ENCODE measurements around the gene NF1.
"Not testable (repeated sequence)": the region's sequence is repeated elsewhere in the genome, so short reads cannot be mapped to it uniquely, and the experiment has no call there.

Gene NF1

DNA sequence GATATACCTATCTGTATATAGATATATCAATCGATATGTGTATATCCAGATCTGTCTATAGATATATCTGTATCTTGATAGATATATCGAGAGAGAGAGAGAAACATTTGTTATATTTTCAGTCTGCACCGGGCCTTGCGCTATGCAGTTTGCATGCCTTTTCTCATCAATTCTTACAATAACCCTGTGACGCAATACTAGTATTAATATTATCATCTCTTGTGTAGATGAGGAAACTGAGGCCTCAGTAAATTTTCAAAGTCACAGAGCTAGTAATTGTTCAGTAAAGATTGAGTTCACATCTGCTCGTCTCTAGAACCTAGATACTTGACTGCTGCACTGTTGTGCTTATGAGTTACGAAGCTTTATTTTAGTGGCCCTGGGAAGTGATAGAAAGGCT lies 77.6 kb downstream of the NF1 start:
- in situ Hi-C loops (cut with MboI; ENCODE audit: low sequenced_read_pairs), result no loop called here

DNA sequence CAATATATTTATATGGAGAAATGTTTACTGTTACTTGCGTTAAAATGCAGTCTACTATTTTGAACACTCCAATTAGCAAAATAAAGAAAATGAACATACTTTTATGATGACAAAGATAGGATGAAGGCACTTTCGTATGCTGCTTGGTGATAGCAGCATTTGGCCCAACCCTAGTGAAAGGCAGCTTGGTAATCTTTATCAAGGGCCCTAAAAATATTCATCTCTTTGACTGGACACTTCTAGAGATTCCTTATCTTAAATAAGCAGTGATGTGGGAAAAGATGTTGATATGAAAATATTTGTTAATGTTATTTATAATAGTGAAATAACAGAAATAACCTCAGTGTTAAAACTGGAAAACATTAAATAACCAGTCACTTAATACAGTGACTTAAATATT lies 79.4 kb downstream of the NF1 start:
- in situ Hi-C loops (cut with MboI; ENCODE audit: low sequenced_read_pairs), result no loop called here

DNA sequence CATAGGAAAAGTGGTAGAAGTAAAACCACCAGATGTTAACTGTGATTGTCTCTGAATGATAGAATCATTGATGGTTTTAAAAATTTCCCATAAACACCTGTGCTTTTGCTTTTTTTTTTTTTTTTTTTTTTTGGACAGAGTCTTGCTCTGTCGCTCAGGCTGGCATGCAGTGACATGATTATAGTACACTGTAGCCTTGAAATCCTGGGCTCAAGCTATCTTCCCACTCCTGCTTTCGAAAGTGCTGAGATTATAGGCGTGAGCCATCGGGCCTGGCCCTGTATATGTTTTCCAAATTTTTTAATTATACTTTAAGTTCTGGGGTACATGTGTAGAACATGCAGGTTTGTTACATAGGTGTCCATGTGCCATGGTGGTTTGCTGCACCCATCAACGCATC lies 80.5 kb downstream of the NF1 start:
- in situ Hi-C loops (cut with MboI; ENCODE audit: low sequenced_read_pairs), result no loop called here

DNA sequence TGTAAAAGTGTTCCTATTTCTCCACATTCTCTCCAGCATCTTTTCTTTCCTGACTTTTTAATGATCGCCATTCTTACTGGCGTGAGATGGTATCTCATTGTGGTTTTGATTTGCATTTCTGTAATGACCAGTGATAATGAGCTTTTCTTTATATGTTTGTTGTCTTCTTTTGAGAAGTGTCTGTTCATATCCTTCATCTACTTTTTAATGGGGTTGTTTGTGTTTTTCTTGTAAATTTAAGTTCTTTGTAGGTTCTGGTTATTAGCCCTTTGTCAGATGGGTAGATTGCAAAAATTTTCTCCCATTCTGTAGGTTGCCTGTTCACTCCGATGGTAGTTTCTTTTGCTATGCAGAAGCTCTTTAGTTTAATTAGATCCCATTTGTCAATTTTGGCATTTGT lies 81.4 kb downstream of the NF1 start:
- in situ Hi-C loops (cut with MboI; ENCODE audit: low sequenced_read_pairs), result not testable (repeated sequence)

DNA sequence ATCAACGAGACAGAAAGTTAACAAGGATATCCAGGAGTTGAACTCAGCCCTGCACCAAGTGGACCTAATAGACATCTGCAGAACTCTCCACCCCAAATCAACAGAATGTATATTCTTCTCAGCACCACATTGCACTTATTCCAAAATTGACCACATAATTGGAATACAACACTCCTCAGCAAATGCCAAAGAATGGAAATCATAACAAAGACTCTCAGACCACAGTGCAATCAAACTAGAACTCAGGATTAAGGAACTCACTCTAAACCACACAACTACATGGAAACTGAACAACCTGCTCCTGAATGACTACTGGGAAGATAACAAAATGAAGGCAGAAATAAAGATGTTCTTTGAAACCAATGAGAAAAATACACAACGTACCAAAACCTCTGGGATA lies 84.2 kb downstream of the NF1 start:
- in situ Hi-C loops (cut with MboI; ENCODE audit: low sequenced_read_pairs), result not testable (repeated sequence)

DNA sequence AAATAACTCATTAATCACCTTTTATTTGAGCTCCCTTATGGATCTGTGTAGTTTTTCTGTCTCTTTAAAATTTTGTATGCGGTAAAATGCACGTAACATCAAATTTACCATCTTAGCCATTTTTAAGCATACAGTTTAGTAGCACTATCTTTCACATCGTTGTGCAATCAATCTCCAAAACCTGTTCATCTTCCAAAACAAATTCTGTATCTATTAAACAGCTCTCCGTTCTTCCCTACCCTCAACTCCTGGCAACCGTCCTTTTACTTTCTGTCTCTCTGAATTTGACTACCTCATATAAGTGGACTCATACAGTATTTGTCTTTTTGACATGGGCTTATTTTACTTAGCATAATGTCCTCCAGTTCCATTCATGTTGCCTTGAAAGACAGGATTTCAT lies 100.5 kb downstream of the NF1 start:
- in situ Hi-C loops (cut with MboI; ENCODE audit: low sequenced_read_pairs), result no loop called here

DNA sequence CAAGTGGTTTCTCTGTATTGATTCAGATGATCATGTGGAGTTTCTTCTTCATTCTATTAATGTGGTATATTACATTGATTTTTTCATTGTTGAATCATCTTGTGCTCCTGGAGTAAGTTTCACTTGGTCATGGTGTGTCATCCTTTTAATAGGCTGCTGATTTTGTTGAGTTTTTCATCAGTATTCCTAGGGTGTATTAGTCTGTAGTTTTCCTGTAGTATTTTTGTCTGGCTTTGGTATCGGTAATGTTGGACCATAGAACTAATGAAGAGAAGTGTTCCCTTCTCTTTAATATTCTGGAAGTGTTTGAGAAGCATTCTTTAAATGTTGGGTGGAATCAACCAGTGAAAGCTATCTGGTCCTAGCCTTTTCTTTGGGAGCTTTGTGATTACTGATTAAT lies 103.2 kb downstream of the NF1 start:
- in situ Hi-C loops (cut with MboI; ENCODE audit: low sequenced_read_pairs), result no loop called here

DNA sequence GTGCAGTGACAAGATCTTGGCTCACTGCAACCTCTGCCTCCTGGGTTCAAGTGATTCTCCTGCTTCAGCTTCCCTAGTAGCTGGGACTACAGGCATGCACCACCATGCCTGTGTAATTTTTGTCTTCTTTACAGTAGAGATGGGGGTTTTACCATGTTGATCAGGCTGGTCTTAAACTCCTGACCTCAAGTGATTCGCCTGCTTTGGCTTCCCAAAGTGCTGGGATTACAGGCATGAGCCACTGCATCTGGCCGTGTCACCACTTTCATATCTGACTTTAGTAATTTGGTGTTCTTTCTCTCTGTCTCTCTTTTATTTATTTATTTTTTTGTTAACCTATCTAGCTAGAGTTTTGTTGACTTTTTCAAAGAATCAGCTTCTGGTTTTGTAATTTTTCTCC lies 103.9 kb downstream of the NF1 start:
- in situ Hi-C loops (cut with MboI; ENCODE audit: low sequenced_read_pairs), result not testable (repeated sequence)

DNA sequence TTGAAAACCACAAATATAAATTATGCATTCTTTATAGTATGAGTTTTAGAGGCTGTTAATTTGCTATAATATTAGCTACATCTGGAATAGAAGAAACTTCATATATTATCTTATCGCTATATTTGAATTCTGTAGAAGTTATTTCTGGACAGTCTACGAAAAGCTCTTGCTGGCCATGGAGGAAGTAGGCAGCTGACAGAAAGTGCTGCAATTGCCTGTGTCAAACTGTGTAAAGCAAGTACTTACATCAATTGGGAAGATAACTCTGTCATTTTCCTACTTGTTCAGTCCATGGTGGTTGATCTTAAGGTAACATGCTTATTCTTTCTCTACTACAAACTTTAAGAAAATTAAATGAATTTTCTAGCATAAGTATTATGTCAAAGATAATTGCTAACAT lies 105.5 kb downstream of the NF1 start:
- in situ Hi-C loops (cut with MboI; ENCODE audit: low sequenced_read_pairs), result no loop called here

DNA sequence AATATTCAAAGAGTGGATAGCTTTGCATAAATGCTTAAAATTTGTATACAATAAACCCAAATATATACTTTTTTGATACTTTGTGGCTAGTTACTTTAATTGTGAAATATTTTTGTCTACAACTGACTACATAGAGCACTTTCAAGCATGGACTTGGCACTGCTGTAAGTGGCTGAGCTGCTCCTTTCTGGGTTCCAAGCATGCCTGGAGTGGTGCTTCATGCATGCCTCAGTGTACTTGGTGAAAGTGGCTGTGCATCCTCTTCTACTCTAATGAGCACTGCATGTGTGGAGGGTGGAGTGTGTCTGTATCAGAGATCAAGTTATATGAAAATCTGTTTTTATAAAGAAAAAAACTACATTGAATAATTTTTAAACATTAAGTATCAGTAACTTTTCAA lies 108.2 kb downstream of the NF1 start:
- in situ Hi-C loops (cut with MboI; ENCODE audit: low sequenced_read_pairs), result no loop called here

DNA sequence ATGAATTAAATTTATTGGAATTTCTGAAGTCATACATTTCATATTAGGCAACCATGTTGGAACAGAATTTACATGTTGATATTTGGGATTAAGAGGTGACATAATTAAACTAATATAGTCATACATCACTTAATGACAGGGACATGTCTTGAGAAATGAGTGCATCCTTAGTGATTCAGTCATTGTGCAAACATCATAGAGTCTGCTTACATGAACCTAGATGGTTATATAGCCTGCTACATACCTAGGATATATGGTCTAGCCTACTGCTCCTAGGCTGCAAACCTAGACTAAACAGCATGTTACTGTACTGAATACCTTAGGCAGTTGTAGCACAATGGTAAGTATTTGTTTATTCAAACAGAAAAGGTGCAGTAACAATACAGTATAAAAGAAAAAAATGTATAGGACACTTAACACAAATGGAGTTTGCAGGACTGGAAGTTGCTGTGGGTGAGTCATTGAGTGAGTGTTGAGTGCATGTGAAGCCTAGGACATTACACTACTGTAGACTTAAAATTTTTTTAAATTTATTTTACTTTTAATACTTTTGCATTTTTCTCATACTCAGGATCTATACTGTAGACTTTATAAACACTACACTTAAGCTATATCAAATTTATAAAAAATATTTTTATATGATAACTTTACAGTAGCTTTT lies 116.7 kb downstream of the NF1 start:
- in situ Hi-C loops (cut with MboI; ENCODE audit: low sequenced_read_pairs), result no loop called here

DNA sequence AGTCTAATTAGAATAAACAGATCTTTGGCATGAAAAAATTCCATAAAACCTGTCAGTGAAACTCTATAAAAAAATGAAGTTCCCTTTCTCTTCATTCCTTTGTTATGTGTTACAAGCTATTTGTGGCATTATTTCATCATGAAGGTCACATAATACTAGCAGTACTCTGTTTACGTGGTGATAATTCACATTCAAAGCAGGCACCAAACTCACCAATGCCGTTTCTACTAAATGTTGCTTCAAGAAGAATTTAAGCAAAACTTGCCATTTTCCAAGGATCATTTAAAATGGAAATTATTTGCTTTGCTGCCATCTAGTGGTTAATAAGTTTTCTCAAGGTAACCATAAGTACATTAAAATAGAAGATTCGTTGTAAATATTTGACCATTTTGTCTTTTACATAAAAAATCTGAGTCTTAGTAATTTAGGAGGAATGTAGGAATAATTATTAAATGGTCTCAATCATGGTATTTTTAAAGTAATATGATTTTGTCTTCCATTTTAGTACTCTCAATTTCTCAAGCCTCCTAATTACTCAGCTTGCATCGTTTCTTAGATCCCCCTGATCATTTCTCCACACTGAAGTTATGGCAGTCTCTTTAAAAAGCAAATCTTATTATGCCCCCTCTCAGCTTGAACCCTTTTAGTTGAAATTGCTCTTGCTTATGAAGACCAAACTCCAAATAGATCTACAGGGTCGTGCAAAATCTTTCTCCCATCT lies 121.4 kb downstream of the NF1 start:
- in situ Hi-C loops (cut with MboI; ENCODE audit: low sequenced_read_pairs), result no loop called here

DNA sequence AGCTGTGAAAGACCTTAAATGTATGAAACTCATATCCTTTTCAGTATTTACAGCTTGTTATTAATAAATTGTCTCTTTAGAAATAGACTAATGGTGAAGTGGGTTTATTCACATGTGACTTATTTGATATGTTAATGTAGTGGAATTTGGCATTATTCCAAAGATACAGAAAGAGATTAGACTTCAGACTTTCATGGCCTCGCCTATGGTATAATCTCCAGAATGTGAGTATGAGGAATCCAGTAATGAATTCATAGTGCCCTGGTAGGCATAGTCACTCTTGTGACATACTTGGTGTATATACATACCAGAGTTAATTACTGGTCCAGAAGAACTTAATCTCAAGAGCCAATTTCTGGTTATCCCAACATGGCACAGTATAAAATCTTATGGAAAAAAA lies 129.6 kb downstream of the NF1 start:
- in situ Hi-C loops (cut with MboI; ENCODE audit: low sequenced_read_pairs), result no loop called here

DNA sequence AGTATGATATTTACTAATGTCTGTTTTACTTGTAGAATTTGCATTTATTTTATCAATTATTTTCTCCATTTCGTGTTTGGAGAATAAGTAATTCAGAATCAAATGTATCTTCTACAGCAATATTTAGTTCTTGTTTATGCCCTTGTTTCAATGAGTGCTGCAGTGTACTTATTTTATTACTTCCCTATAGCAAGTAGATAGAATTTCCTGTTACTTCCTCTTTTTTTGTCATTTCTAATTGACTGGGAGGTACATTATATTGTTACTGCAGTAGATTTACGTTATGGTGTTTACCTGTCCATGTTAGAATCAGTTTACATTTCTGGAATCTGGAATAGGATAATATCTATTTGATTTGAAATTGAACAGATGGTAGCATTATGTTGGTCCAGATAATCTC lies 131.1 kb downstream of the NF1 start:
- in situ Hi-C loops (cut with MboI; ENCODE audit: low sequenced_read_pairs), result no loop called here

DNA sequence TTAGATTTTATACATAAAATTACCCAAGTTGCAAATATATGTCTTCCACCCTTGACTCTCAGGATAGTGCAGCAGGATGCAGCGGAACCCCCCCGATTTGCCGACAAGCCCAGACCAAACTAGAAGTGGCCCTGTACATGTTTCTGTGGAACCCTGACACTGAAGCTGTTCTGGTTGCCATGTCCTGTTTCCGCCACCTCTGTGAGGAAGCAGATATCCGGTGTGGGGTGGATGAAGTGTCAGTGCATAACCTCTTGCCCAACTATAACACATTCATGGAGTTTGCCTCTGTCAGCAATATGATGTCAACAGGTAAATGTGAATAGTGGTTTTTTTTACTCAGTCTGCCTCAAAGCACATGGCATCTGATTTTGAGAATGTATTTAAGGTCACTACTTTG lies 131.6 kb downstream of the NF1 start:
- in situ Hi-C loops (cut with MboI; ENCODE audit: low sequenced_read_pairs), result no loop called here

DNA sequence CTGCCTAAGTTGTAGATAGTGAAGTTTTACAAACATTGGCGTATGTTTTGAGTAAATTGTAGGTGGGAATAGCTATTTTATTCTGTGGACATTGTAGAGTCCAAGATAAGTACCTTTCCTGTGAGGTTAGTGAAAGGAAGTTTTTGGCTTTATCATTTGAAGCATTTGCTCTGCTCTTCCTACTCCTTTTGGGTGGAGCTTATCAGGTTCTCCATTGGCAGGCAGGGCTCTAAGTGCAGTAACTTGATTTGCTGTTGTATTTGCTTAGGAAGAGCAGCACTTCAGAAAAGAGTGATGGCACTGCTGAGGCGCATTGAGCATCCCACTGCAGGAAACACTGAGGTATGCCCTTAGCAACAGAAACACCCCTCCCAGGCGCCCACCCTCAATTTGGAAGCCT lies 132.2 kb downstream of the NF1 start:
- in situ Hi-C loops (cut with MboI; ENCODE audit: low sequenced_read_pairs), result no loop called here

DNA sequence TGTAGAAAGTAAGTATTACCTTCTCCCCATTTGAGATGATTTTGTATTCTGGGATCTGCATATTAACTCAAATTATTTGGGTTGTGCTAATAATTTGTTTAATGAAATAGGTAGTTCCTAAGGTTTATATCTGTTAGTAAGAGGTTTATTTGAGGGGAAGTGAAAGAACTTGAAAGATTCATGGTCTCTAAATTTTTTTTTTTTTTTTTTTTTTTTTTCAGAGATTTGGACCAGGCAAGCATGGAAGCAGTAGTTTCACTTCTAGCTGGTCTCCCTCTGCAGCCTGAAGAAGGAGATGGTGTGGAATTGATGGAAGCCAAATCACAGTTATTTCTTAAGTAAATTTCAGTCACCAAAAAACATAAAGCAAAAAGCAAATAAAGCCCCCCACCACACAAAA lies 137.1 kb downstream of the NF1 start:
- in situ Hi-C loops (cut with MboI; ENCODE audit: low sequenced_read_pairs), result no loop called here

DNA sequence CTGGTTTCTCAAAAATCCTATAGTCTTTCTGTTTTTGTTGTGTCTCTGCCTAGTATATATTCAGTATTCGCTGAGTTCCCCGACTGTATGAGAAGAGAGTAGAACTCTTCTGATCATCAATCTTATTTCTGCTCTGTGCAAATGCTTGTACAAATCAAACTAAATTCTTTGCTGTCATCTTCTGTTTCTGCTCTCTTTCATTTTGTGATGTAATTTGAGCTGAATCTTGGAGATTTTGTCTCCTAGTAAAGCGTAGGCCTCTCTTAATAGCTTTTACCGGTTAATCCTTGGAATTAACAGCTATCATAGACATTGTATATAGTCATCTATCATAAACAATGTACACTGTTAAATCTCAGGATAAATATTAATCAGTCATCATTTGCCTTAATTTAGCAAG lies 140.3 kb downstream of the NF1 start:
- in situ Hi-C loops (cut with MboI; ENCODE audit: low sequenced_read_pairs), result no loop called here

DNA sequence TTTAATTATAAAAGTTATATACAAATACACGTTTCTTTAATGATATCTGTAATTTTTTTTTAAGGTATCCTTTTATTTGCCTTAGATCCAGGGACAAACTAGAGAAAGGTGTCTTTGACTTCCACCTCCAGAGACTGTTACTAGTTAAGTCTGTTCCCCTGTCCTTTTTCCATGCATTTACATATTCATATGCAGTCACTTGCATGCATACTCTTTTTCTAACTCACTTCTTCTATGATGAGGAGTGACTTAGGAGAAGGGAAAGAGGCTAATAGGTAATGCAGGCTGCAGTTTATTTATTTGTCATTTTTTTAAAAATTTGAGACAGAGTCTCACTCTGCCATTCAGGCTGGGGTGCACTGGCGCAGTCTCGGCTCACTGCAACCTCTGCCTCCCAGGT lies 141.4 kb downstream of the NF1 start:
- in situ Hi-C loops (cut with MboI; ENCODE audit: low sequenced_read_pairs), result no loop called here

DNA sequence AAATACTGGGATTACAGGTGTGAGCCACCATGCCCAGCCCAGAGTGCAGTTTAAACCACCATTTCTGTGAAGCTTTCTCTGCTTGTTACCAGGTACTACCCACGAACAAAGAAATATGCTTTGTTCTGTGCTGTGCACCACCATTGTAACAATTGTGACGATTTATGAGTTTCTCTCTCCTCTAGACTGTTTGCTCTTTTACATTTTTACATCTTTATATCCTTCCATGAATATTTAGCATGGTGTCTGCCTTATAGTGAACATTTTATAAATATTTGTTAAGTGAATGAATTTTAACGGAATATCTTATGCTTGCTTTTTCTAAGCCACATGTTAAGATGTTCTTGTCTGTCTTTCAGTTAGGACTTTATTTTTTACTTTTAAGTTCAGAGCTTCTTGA lies 141.9 kb downstream of the NF1 start:
- in situ Hi-C loops (cut with MboI; ENCODE audit: low sequenced_read_pairs), result no loop called here

DNA sequence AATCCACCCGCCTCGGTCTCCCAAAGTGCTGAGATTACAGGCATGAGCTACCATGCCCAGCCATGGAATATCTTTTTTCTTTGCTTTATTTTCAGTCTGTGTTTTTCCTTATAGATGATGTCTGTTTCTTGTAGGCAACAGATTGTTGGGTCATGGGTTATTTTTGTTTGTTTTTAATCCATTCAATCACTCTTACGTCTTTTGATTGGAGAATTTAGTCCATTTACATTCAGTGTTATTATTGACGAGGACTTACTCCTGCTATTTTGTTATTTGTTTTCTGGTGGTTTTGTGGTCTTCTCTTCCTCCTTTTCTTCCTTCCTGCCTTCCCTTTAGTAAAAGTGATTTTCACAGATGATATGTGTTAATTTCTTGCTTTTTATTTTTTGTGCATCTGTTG lies 146.3 kb downstream of the NF1 start:
- in situ Hi-C loops (cut with MboI; ENCODE audit: low sequenced_read_pairs), result no loop called here

DNA sequence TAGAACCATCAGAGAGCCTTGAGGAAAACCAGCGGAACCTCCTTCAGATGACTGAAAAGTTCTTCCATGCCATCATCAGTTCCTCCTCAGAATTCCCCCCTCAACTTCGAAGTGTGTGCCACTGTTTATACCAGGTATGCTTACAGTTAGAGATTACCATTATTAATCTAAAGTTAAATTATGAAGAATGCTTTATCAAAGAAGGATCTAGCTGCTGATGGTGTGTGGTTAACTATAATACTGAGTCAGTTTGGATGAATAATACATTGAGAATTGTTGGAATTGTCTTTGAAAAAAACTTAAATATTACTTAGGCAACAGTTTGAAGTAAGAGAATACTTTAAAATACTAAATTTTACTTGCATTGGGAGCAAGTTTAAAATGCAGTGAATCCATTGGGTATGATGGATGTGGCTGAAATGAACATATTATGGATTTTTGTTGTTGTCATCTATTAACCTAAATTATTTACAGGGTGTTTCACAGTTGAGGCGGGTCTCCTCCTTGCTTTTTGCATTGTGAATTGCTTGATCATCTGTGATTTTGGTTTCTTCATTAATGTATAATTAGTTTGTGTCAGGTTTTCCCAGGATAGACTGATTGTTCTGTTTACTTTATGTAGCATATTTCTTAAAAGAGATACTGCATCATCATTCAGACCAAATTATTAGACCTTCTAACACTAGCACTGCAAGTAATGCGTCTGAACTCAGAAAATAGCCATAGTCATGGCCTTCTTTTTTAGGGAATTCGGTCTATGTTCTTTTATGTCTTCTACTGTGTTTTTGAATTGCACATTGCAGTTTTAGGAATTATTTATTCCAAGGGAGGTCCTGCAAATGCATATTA lies 154.4 kb downstream of the NF1 start:
- in situ Hi-C loops (cut with MboI; ENCODE audit: low sequenced_read_pairs), result no loop called here

Measured in hTERT RPE-1 (cell line).